B cell (primary cell): ENCODE measurements around the gene CHORDC1.

Experiments used
- CTCF ChIP-seq: fragments of 200-600 bp; IDR thresholded peaks from one replicate; pipeline ENCODE4 v1.8.0; 2022; ENCODE audit warnings: antibody characterized with exemption, mild to moderate bottlenecking
- EZH2 ChIP-seq: IDR thresholded peaks from 2 replicates; pipeline ENCODE4 v1.6.1; 2012; ENCODE audit warnings: borderline replicate concordance, low read depth, mild to moderate bottlenecking, moderate library complexity, low read length; ENCODE audit not compliant: insufficient read depth, poor library complexity, severe bottlenecking

- TF ChIP-seq CTCF (no peak), EZH2 (no peak)
Measured at GRCh38 chr11:90187839-90188238, 35.0 kb downstream of the CHORDC1 start.
